ENCODE results near the gene IMP4. TPM values are rescaled to one million over a fixed set of nuclear protein-coding genes. Genes with fewer than 3 reads are reported as not detected.

Gene IMP4
- total and polyA plus RNA-seq, 2 of the 13 experiments (the other 11 are each of a cell fraction or from before 2014, with no cell fraction given): 142 to 158 TPM

GRCh38 chr2:130387071-130387400 is 44.3 kb downstream of the IMP4 start:
- 41% methylated on average over 4 of the region's 4 CpGs for WGBS (ENCODE audit: low lambda C conversion rate)
- H3K4me3 ChIP-seq (replicated peaks in 1 of 3; ENCODE audit: insufficient read depth in 1 of 3, low read depth in 2 of 3, low read length in 3 of 3): no peak overlapping the region
- H3K27me3 ChIP-seq (ENCODE audit: control insufficient read depth in 1 of 2, insufficient read depth in 2 of 2, low read length in 2 of 2): peaks cover 2 to 23% of the 10 kb centered on the region in 2 experiments; a peak in 3 of 5 replicates
- no peak overlapping the region for H2AFZ ChIP-seq (ENCODE audit: low read length)
- H3K36me3 ChIP-seq (replicated peaks in 1 of 2; ENCODE audit: control insufficient read depth in 1 of 2, insufficient read depth in 2 of 2, low read length in 2 of 2): no peaks in the 10 kb centered on the region
- POLR2A ChIA-PET: no interaction called here
- H3K9me3 ChIP-seq (ENCODE audit: low read length): no peaks in the 10 kb centered on the region
- H3K27ac ChIP-seq (ENCODE audit: extremely low read length, insufficient read depth, low read length): no peak overlapping the region
- CTCF ChIA-PET (ENCODE audit: low intra/inter-chr PET ratio, low total read pairs): no interaction called here
- intact Hi-C loops (cut with micrococcal nuclease; ENCODE audit: unreplicated experiment): no loop called here
- BruUV-seq (replicated peaks): no TSS peak
- TF ChIP-seq MYC (CRISPR knock-in tag; IDR thresholded peaks at IDR 0.05; ENCODE audit: borderline replicate concordance) (no peak), TRAFD1 (CRISPR knock-in tag; IDR thresholded peaks at IDR 0.05; ENCODE audit: borderline replicate concordance) (no peak), ZNF337 (CRISPR knock-in tag; IDR thresholded peaks at IDR 0.05; ENCODE audit: borderline replicate concordance, low read depth) (no peak), KDM1A (CRISPR knock-in tag; IDR thresholded peaks at IDR 0.05) (no peak)
- H3K4me1 ChIP-seq (ENCODE audit: insufficient read depth, low read length): peaks cover 15% of the 10 kb centered on the region
- DNase-seq (ENCODE audit: low spot score): no peak
- no peaks in the 10 kb centered on the region for H3K79me2 ChIP-seq (ENCODE audit: insufficient read depth, low read length)
- no peak overlapping the region for H3K4me2 ChIP-seq (ENCODE audit: low read depth, low read length)
- no peaks in the 10 kb centered on the region for H4K20me1 ChIP-seq (ENCODE audit: insufficient read depth, low read length)
- no peak overlapping the region for H3K9ac ChIP-seq (ENCODE audit: insufficient read depth, low read depth, low read length)
- in situ Hi-C loops (cut with HindIII; ENCODE audit: extremely low pct_ligation_motif_present, low pct_unique_long_range_greater_than_20kb): no loop called here
- ATAC-seq: no peak
- FAIRE-seq: no peak

- Histone ChIP-seq H3K4me1 (ENCODE audit: insufficient read depth, low read length) (peaks cover 22% of the 10 kb centered on the region), H3K4me2 (ENCODE audit: low read depth, low read length) (no peak overlapping the region), H3K36me3 (replicated peaks in 1 of 2; ENCODE audit: control insufficient read depth in 1 of 2, insufficient read depth in 2 of 2, low read length in 2 of 2) (no peaks in the 10 kb centered on the region), H2AFZ (ENCODE audit: low read length) (no peak overlapping the region), H3K4me3 (replicated peaks in 1 of 3; ENCODE audit: insufficient read depth in 1 of 3, low read depth in 2 of 3, low read length in 3 of 3) (no peak overlapping the region), H4K20me1 (ENCODE audit: insufficient read depth, low read length) (no peaks in the 10 kb centered on the region), H3K9ac (ENCODE audit: insufficient read depth, low read depth, low read length) (no peak overlapping the region), H3K27ac (ENCODE audit: extremely low read length, insufficient read depth, low read length) (no peak overlapping the region), H3K9me3 (ENCODE audit: low read length) (no peaks in the 10 kb centered on the region), H3K27me3 (ENCODE audit: control insufficient read depth in 1 of 2, insufficient read depth in 2 of 2, low read length in 2 of 2) (peaks cover 2 to 15% of the 10 kb centered on the region in 2 experiments; a peak in 2 of 5 replicates), H3K79me2 (ENCODE audit: insufficient read depth, low read length) (no peaks in the 10 kb centered on the region)
- TF ChIP-seq ZNF326 (CRISPR knock-in tag; IDR thresholded peaks at IDR 0.05; ENCODE audit: borderline replicate concordance) (no peak), DMAP1 (CRISPR knock-in tag; IDR thresholded peaks at IDR 0.05) (no peak), ZNF615 (CRISPR knock-in tag; IDR thresholded peaks at IDR 0.05; ENCODE audit: borderline replicate concordance) (no peak), KDM5A (IDR thresholded peaks at IDR 0.05; ENCODE audit: borderline replicate concordance, low read length) (no peak), TBP (CRISPR knock-in tag; IDR thresholded peaks at IDR 0.05) (no peak), PPARG (CRISPR knock-in tag; conservative IDR thresholded peaks at IDR 0.05) (no peak)
- in situ Hi-C loops (cut with HindIII; ENCODE audit: extremely low pct_ligation_motif_present, low pct_unique_long_range_greater_than_20kb): no loop called here
- FAIRE-seq: no peak
- WGBS (ENCODE audit: low lambda C conversion rate): 5% methylated on average over 4 of the region's 4 CpGs
- CTCF ChIA-PET (ENCODE audit: low intra/inter-chr PET ratio, low total read pairs): no interaction called here
- ATAC-seq: no peak
- DNase-seq (ENCODE audit: low spot score): no peak
- no TSS peak for BruUV-seq (replicated peaks)
- POLR2A ChIA-PET: no interaction called here
- intact Hi-C loops (cut with micrococcal nuclease; ENCODE audit: unreplicated experiment): no loop called here
Observed at GRCh38 chr2:130387804-130388203, 45.1 kb downstream of the IMP4 start.
